ENCODE measurements around the gene TMEM225B. TPM values are rescaled to one million over a fixed set of nuclear protein-coding genes. Genes with fewer than 3 reads are reported as not detected.
A peak's percentile ranks its signal among the peaks of the same experiment; 100 is the strongest.

TMEM225B gene
- total RNA-seq, 1 experiment from 2014 or later: 1.3 TPM

GRCh38 chr7:99607548-99607947 is 9.5 kb downstream of the TMEM225B start:
- intact Hi-C loops (cut with micrococcal nuclease; ENCODE audit: unreplicated experiment): no loop called here
- no peak for TF ChIP-seq EZH2 (IDR thresholded peaks at IDR 0.05; ENCODE audit: borderline replicate concordance, low read depth, low read length, poor library complexity, severe bottlenecking)
- no peak for TF ChIP-seq CTCF (conservative IDR thresholded peaks at IDR 0.05; ENCODE audit: low read depth, low read length)
- H3K36me3 ChIP-seq (ENCODE audit: insufficient read depth, low read length, poor library complexity, severe bottlenecking): no peaks in the 10 kb centered on the region
- H3K9me3 ChIP-seq (ENCODE audit: low read depth, low read length, poor library complexity, severe bottlenecking): no peaks in the 10 kb centered on the region
- H3K4me1 ChIP-seq (ENCODE audit: insufficient read depth, low read length, poor library complexity, severe bottlenecking): no peaks in the 10 kb centered on the region
- POLR2A ChIA-PET (ENCODE audit: low non-redundant PET): no interaction called here
- H3K27me3 ChIP-seq (replicated peaks; ENCODE audit: insufficient read depth, low read depth, low read length, poor library complexity): no peaks in the 10 kb centered on the region
- no TSS peak for BruUV-seq (replicated peaks)
- CTCF ChIA-PET: no interaction called here
- no peak overlapping the region for H3K4me3 ChIP-seq (ENCODE audit: low read depth, low read length, poor library complexity, severe bottlenecking)
- DNase-seq (ENCODE audit: low spot score): no peak
- H3K27ac ChIP-seq (ENCODE audit: low read depth, low read length, poor library complexity, severe bottlenecking): no peak overlapping the region

- H3K36me3 ChIP-seq (ENCODE audit: insufficient read depth, low read length, poor library complexity, severe bottlenecking): peaks cover 10% of the 10 kb centered on the region
- no peak overlapping the region for H3K4me3 ChIP-seq (ENCODE audit: low read depth, low read length, poor library complexity, severe bottlenecking)
- no peak overlapping the region for H3K27ac ChIP-seq (ENCODE audit: low read depth, low read length, poor library complexity, severe bottlenecking)
- no peaks in the 10 kb centered on the region for H3K27me3 ChIP-seq (replicated peaks; ENCODE audit: insufficient read depth, low read depth, low read length, poor library complexity)
- no peaks in the 10 kb centered on the region for H3K9me3 ChIP-seq (ENCODE audit: low read depth, low read length, poor library complexity, severe bottlenecking)
- ChIA-PET POLR2A (ENCODE audit: low non-redundant PET) (no interaction called here), CTCF (no interaction called here)
- H3K4me1 ChIP-seq (ENCODE audit: insufficient read depth, low read length, poor library complexity, severe bottlenecking): peaks cover 5% of the 10 kb centered on the region
- TF ChIP-seq EZH2 (IDR thresholded peaks at IDR 0.05; ENCODE audit: borderline replicate concordance, low read depth, low read length, poor library complexity, severe bottlenecking): no peak
- TF ChIP-seq CTCF (conservative IDR thresholded peaks at IDR 0.05; ENCODE audit: low read depth, low read length): no peak
- no peak for DNase-seq (ENCODE audit: low spot score)
- BruUV-seq (replicated peaks): no TSS peak
- intact Hi-C loops (cut with micrococcal nuclease; ENCODE audit: unreplicated experiment): no loop called here
Measured at GRCh38 chr7:99614495-99614894, 16.4 kb downstream of the TMEM225B start.

GRCh38 chr7:99615989-99616358 is 17.9 kb downstream of the TMEM225B start:
- TF ChIP-seq CTCF (conservative IDR thresholded peaks at IDR 0.05; ENCODE audit: low read depth, low read length): no peak
- TF ChIP-seq EZH2 (IDR thresholded peaks at IDR 0.05; ENCODE audit: borderline replicate concordance, low read depth, low read length, poor library complexity, severe bottlenecking): no peak
- BruUV-seq (replicated peaks): TSS peak; percentile 55
- CTCF ChIA-PET: interaction anchor here (1.1 kb wide), 1 partner anchor 64 kb away, joined by 3 read pairs; the partner anchor contains the start of gene FAM200A

More at GRCh38 chr7:99615989-99616358, 17.9 kb downstream of the TMEM225B start:
- POLR2A ChIA-PET (ENCODE audit: low non-redundant PET): no interaction called here
- no peaks in the 10 kb centered on the region for H3K27me3 ChIP-seq (replicated peaks; ENCODE audit: insufficient read depth, low read depth, low read length, poor library complexity)
- intact Hi-C loops (cut with micrococcal nuclease; ENCODE audit: unreplicated experiment): no loop called here
- no peak for DNase-seq (ENCODE audit: low spot score)
- peaks cover 25% of the 10 kb centered on the region for H3K36me3 ChIP-seq (ENCODE audit: insufficient read depth, low read length, poor library complexity, severe bottlenecking)
- no peaks in the 10 kb centered on the region for H3K9me3 ChIP-seq (ENCODE audit: low read depth, low read length, poor library complexity, severe bottlenecking)
- H3K4me3 ChIP-seq (ENCODE audit: low read depth, low read length, poor library complexity, severe bottlenecking): peak overlapping the region; percentile 86
- no peak overlapping the region for H3K27ac ChIP-seq (ENCODE audit: low read depth, low read length, poor library complexity, severe bottlenecking)
- H3K4me1 ChIP-seq (ENCODE audit: insufficient read depth, low read length, poor library complexity, severe bottlenecking): peaks cover 5% of the 10 kb centered on the region
